ENCODE measurements around the gene TNS3. TPM values are rescaled to one million over a fixed set of nuclear protein-coding genes. Genes with fewer than 3 reads are reported as not detected.

Gene TNS3
- total RNA-seq, 1 experiment from 2014 or later = 9.5 TPM

DNA sequence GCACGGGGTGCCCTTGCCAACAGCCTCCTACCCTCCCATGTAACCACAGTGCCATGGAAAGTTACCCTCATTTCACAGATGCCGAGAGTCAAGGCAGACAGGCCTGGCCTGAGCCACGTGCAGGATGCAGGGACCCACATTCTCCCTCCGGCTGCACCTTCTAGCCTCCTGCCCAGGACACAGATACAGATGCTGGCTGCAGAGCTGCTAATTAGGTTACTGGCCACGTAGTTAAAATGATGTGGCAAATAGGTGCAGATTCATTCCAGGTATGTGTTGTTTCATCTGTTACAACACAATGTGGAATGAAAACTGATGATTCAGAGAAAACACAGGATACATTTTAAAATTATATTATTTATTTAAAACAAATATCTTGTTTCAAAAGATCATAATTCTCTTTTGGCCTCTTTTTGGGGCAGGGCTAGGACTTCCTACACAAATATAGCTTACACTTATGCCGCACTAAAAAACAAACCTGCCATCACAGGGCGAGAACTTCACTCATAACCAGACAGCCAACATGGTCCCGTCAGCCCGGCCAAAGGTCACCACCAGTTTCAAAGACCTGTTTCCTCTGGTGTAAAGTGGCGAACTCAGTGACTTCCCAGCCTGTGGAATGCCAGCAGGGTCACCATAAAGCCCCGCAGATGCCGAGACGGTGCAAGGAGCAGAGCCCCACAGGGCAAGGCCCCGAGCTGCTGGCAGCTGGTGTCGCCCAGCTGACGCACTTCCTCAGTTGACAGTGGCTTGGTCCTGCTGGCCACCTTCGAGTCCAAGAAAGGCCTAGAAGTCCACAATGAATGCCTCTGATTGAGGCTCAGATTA, 83.5 kb downstream of the TNS3 start:
- Histone ChIP-seq H3K79me1 (ENCODE audit: insufficient read depth, low read depth, low read length, poor library complexity, severe bottlenecking) (no peaks in the 10 kb centered on the region), H2BK120ac (ENCODE audit: low read depth, low read length, poor library complexity, severe bottlenecking) (no peak overlapping the region), H3K79me2 (ENCODE audit: insufficient read depth, low read length) (no peaks in the 10 kb centered on the region), H4K91ac (ENCODE audit: insufficient read length, low read depth, low read length) (no peak overlapping the region), H2AK5ac (ENCODE audit: insufficient read length, low read length) (no peak overlapping the region), H2BK20ac (ENCODE audit: low read depth, low read length, poor library complexity, severe bottlenecking) (no peak overlapping the region), H3K14ac (ENCODE audit: insufficient read depth, low read length) (peak overlapping the region; percentile 9; the same call in 1 of the 2 replicates), H3K4ac (ENCODE audit: low read depth, low read length) (no peak overlapping the region), H2BK15ac (ENCODE audit: low read depth, low read length) (no peak overlapping the region), H3K4me1 (ENCODE audit: insufficient read depth, low read length) (no peaks in the 10 kb centered on the region; the same call in 1 of the 2 replicates), H2BK12ac (ENCODE audit: insufficient read length, low read depth, low read length) (no peak overlapping the region), H3K56ac (ENCODE audit: insufficient read length, low read depth, low read length) (no peak overlapping the region), H3K27ac (ENCODE audit: insufficient read length, low read depth, low read length) (no peak overlapping the region), H3K23me2 (ENCODE audit: insufficient read length, low read depth, low read length, poor library complexity, severe bottlenecking) (peaks cover 2% of the 10 kb centered on the region), H4K5ac (ENCODE audit: insufficient read length, low read depth, low read length) (no peak overlapping the region), H3K9ac (ENCODE audit: extremely low read depth, insufficient read length, low read length) (no peak overlapping the region), H4K20me1 (ENCODE audit: control insufficient read depth, insufficient read depth, insufficient read length) (no peaks in the 10 kb centered on the region), H3K27me3 (ENCODE audit: insufficient read depth, low read length) (no peaks in the 10 kb centered on the region), H3K9me3 (ENCODE audit: control insufficient read depth, low read depth, low read length) (no peaks in the 10 kb centered on the region), H4K8ac (replicated peaks; ENCODE audit: insufficient read length, low read depth, low read length) (no peak overlapping the region), H3K18ac (ENCODE audit: insufficient read length, low read depth, low read length) (no peak overlapping the region), H2AFZ (ENCODE audit: low read length) (no peak overlapping the region), H3K23ac (ENCODE audit: insufficient read length, low read depth, low read length) (no peak overlapping the region), H3T11ph (ENCODE audit: low read length) (no peak overlapping the region), H3K4me2 (ENCODE audit: insufficient read depth, insufficient read length, low read length) (no peak overlapping the region), H2BK5ac (ENCODE audit: insufficient read length, low read length) (no peak overlapping the region)
- H3K9me3 Mint-ChIP-seq = peaks cover 0 to 3% of the 10 kb centered on the region in 2 experiments; a peak in 1 of 5 replicates
- no CpG with 5 or more reads among the region's 17 CpGs for WGBS (ENCODE audit: extremely low coverage, insufficient read length, low lambda C conversion rate)
- peaks cover 32% of the 10 kb centered on the region for H3K27me3 Mint-ChIP-seq (ENCODE audit: low read depth)
- H3K4me3 Mint-ChIP-seq = no peak overlapping the region
- TF ChIP-seq, protein P1, sequence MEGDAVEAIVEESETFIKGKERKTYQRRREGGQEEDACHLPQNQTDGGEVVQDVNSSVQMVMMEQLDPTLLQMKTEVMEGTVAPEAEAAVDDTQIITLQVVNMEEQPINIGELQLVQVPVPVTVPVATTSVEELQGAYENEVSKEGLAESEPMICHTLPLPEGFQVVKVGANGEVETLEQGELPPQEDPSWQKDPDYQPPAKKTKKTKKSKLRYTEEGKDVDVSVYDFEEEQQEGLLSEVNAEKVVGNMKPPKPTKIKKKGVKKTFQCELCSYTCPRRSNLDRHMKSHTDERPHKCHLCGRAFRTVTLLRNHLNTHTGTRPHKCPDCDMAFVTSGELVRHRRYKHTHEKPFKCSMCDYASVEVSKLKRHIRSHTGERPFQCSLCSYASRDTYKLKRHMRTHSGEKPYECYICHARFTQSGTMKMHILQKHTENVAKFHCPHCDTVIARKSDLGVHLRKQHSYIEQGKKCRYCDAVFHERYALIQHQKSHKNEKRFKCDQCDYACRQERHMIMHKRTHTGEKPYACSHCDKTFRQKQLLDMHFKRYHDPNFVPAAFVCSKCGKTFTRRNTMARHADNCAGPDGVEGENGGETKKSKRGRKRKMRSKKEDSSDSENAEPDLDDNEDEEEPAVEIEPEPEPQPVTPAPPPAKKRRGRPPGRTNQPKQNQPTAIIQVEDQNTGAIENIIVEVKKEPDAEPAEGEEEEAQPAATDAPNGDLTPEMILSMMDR (conservative IDR thresholded peaks at IDR 0.05) = no peak
- H3K4me1 Mint-ChIP-seq = peaks cover 26 to 42% of the 10 kb centered on the region in 2 experiments
- no peak overlapping the region; a peak in 1 of 7 replicates for H3K27ac Mint-ChIP-seq
- no peaks in the 10 kb centered on the region; a peak in 2 of 7 replicates for H3K36me3 Mint-ChIP-seq (ENCODE audit: insufficient read depth in 1 of 3, low read depth in 3 of 3)
- DNase-seq = no peak
